CD8-positive, alpha-beta memory T cell (primary cell): ENCODE results near the gene HOOK1. TPM values are rescaled to one million over a fixed set of nuclear protein-coding genes. Genes with fewer than 3 reads are reported as not detected.
"Not testable (repeated sequence)": the region's sequence is repeated elsewhere in the genome, so short reads cannot be mapped to it uniquely, and the experiment has no call there.

Experiments
- CTCF ChIA-PET: fragments of 350-600 bp; sonication (Branson Sonifier 250); formaldehyde crosslinking; loops from one replicate; lab custom pipeline; 2021; ENCODE audit warnings: antibody characterized with exemption; lab: Charles Lee
- POLR2A ChIA-PET: fragments of 350-600 bp; sonication (Branson Sonifier 250); formaldehyde crosslinking; loops from one replicate; lab custom pipeline; 2021; ENCODE audit warnings: antibody characterized with exemption; lab: Charles Lee
- DNase-seq, 5 donors: peaks; one replicate each; pipeline versions ENCODE4 v3.0.0 to v3.0.0-alpha.2; 2020 to 2022; ENCODE audit warnings: mixed read lengths in 1 of 5
- H3K27ac ChIP-seq: one replicate; pipeline ENCODE4 v1.7.0; 2013; ENCODE audit warnings: low read depth, mild to moderate bottlenecking, low read length, moderate library complexity
- H3K27me3 ChIP-seq: 2 replicates; pipeline ENCODE4 v1.7.0; 2013; ENCODE audit warnings: low read length, mild to moderate bottlenecking; ENCODE audit not compliant: insufficient read depth, poor library complexity, severe bottlenecking
- H3K36me3 ChIP-seq: 2 replicates; pipeline ENCODE4 v1.7.0; 2013; ENCODE audit warnings: mild to moderate bottlenecking, low read length, moderate library complexity; ENCODE audit not compliant: insufficient read depth
- H3K4me1 ChIP-seq: 2 replicates; pipeline ENCODE4 v1.7.0; 2013; ENCODE audit warnings: mild to moderate bottlenecking, low read length, moderate library complexity; ENCODE audit not compliant: insufficient read depth
- H3K4me3 ChIP-seq: 2 replicates; pipeline ENCODE4 v1.7.0; 2013; ENCODE audit warnings: mild to moderate bottlenecking, low read length
- H3K9me3 ChIP-seq: 2 replicates; pipeline ENCODE4 v1.7.0; 2013; ENCODE audit warnings: mild to moderate bottlenecking, low read length
- H3K27ac Mint-ChIP-seq, 8 donors: one replicate each; pipeline ENCODE4 v1.8.0; 2020 to 2021; ENCODE audit warnings: mixed read lengths in 8 of 8, mild to moderate bottlenecking in 6 of 8, inconsistent platforms in 3 of 8, moderate library complexity in 3 of 8
- H3K27me3 Mint-ChIP-seq, 2 donors: one replicate each; pipeline ENCODE4 v1.8.0; 2020 to 2021; ENCODE audit warnings: mixed read lengths in 2 of 2, mild to moderate bottlenecking in 1 of 2, moderate library complexity in 1 of 2
- H3K36me3 Mint-ChIP-seq, 3 donors: one replicate each; pipeline ENCODE4 v1.8.0; 2020 to 2021; ENCODE audit warnings: mixed read lengths in 3 of 3, inconsistent platforms in 1 of 3, mild to moderate bottlenecking in 1 of 3
- H3K4me1 Mint-ChIP-seq, 3 donors: one replicate each; pipeline ENCODE4 v1.8.0; 2020 to 2021; ENCODE audit warnings: mixed read lengths in 3 of 3, inconsistent platforms in 1 of 3, mild to moderate bottlenecking in 1 of 3
- H3K4me3 Mint-ChIP-seq, 7 donors: one replicate each; pipeline ENCODE4 v1.8.0; 2020 to 2021; ENCODE audit warnings: mixed read lengths in 7 of 7, mild to moderate bottlenecking in 6 of 7, moderate library complexity in 4 of 7, inconsistent platforms in 2 of 7
- H3K9me3 Mint-ChIP-seq, 5 donors: one replicate each; pipeline ENCODE4 v1.8.0; 2020 to 2022; ENCODE audit warnings: mixed read lengths in 5 of 5, mild to moderate bottlenecking in 3 of 5, moderate library complexity in 2 of 5, inconsistent platforms in 1 of 5
- polyA plus RNA-seq: library from polyadenylated mRNA; unstranded; fragments of 300-500 nt; fragmentation: Illumina TruSeq; gene quantifications from one replicate; pipeline ENCODE4 v1.2.3, GENCODE V29; 2021
- total RNA-seq, 2 experiments: library from RNA; stranded (reverse); gene quantifications; one replicate each; pipeline ENCODE4 v1.2.3, GENCODE V29; 2021

The HOOK1 gene
- total and polyA plus RNA-seq, 3 experiments from 2014 or later: 4.4 to 5.2 (median 5.1) TPM

DNA sequence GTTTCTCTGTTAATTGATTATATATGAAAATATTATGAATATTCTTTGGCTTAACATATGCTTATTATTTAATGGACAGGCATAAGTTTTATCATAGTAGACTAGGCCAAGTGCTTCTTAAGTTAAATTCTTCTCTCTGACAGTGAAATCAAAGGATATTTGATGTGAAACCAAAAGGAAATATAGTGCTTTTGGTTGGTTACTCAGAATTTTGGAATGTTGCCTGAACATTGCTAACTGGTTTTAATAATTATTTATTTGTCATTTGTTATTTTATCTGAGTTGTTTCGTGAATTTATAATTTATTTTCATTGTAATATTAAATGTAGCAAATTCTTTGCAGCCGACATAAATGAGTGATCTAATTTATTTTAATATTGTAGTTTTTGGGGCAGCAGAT, 18.3 kb downstream of the HOOK1 start:
- ChIA-PET POLR2A (no interaction called here), CTCF (no interaction called here)
- H3K4me1 Mint-ChIP-seq: no peaks in the 10 kb centered on the region

DNA sequence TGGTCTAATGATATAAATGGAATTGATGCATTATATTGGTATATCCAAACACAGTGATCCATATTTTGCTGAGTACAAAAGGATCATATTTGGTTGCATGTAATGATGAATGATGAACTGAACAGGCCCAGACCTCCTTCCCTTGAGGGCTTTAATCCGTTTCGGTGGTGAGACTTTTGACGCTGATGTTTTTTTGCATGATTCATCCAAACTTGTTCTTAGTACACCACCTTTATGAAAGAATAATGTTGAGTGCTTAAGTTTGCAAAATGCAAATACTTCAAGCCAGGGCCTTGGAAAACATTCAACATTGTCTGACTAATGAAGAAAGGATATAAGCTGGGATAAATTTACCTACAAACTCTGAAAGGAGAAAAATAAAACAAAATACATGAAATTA, 19.2 kb downstream of the HOOK1 start:
- H3K27ac ChIP-seq: no peak overlapping the region
- CTCF ChIA-PET: no interaction called here
- DNase-seq: no peak
- POLR2A ChIA-PET: no interaction called here
- no peaks in the 10 kb centered on the region for H3K4me1 Mint-ChIP-seq
- H3K36me3 ChIP-seq: no peaks in the 10 kb centered on the region
- H3K4me3 Mint-ChIP-seq: no peak overlapping the region
- H3K9me3 Mint-ChIP-seq: peaks cover 0 to 4% (median 0%) of the 10 kb centered on the region in 5 donors
- no peaks in the 10 kb centered on the region for H3K27me3 Mint-ChIP-seq
- no peak overlapping the region for H3K4me3 ChIP-seq
- H3K36me3 Mint-ChIP-seq: peaks cover 16 to 36% (median 18%) of the 10 kb centered on the region in 3 donors
- no peaks in the 10 kb centered on the region for H3K9me3 ChIP-seq
- H3K27me3 ChIP-seq: no peaks in the 10 kb centered on the region
- H3K4me1 ChIP-seq: no peaks in the 10 kb centered on the region
- no peak overlapping the region for H3K27ac Mint-ChIP-seq

More for the DNA sequence above, 18.3 kb downstream of the HOOK1 start:
- Mint-ChIP-seq H3K4me3 (no peak overlapping the region), H3K27ac (no peak overlapping the region), H3K27me3 (no peaks in the 10 kb centered on the region), H3K9me3 (peaks cover 0 to 3% (median 0%) of the 10 kb centered on the region in 5 donors), H3K36me3 (peaks cover 8 to 32% (median 15%) of the 10 kb centered on the region in 3 donors)
- Histone ChIP-seq H3K27ac (no peak overlapping the region), H3K27me3 (no peaks in the 10 kb centered on the region), H3K9me3 (no peaks in the 10 kb centered on the region), H3K4me1 (no peaks in the 10 kb centered on the region), H3K36me3 (no peaks in the 10 kb centered on the region), H3K4me3 (no peak overlapping the region)
- no peak for DNase-seq

DNA sequence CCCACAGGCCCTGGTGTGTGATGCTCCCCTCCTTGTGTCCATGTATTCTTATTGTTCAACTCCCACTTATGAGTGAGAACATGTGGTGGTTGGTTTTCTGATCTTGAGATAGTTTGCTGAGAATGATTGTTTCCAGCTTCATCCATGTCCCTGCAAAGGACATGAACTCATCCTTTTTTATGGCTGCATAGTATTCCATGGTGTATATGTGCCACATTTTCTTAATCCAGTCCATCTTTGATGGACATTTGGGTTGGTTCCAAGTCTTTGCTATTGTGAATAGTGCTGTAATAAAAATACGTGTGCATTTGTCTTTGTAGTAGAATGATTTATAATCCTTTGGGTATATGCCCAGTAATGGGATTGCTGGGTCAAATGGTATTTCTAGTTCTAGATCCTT, 23.1 kb downstream of the HOOK1 start:
- H3K9me3 ChIP-seq, POLR2A ChIA-PET, H3K4me1 ChIP-seq, DNase-seq, H3K9me3 Mint-ChIP-seq, CTCF ChIA-PET, H3K4me1 Mint-ChIP-seq, H3K27me3 Mint-ChIP-seq, H3K27me3 ChIP-seq, H3K27ac Mint-ChIP-seq, H3K27ac ChIP-seq, H3K4me3 ChIP-seq, H3K4me3 Mint-ChIP-seq, H3K36me3 ChIP-seq: not testable (repeated sequence)
- H3K36me3 Mint-ChIP-seq: peaks cover 15 to 54% (median 28%) of the 10 kb centered on the region in 3 donors

DNA sequence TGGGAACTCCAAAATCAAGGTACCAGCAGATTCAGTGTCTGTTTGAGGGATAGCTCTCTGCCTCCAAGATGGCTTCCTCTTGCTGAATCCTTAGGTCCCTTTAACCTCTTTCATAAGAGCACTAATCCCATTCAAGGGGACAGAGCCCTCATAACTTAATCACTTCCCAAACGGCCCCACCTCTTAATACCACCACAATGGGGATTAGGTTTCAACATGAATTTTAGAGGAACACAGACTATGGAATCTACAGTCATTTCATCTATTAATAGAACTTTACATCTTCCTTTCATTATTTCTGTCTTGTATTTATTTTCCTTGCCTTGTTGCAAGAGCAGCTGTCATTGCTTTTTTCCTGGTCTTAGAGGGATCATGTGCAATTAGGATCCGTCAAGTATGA, 30.3 kb downstream of the HOOK1 start:
- no peak for DNase-seq
- Mint-ChIP-seq H3K4me1 (peaks cover 0 to 5% (median 0%) of the 10 kb centered on the region in 3 donors), H3K27ac (no peak overlapping the region), H3K4me3 (no peak overlapping the region), H3K27me3 (no peaks in the 10 kb centered on the region), H3K36me3 (peaks cover 16 to 56% (median 17%) of the 10 kb centered on the region in 3 donors), H3K9me3 (peaks cover 0 to 3% (median 0%) of the 10 kb centered on the region in 5 donors)
- no peaks in the 10 kb centered on the region for H3K4me1 ChIP-seq
- no peaks in the 10 kb centered on the region for H3K9me3 ChIP-seq
- ChIA-PET CTCF (no interaction called here), POLR2A (no interaction called here)
- no peak overlapping the region for H3K27ac ChIP-seq
- no peaks in the 10 kb centered on the region for H3K27me3 ChIP-seq
- H3K36me3 ChIP-seq: no peaks in the 10 kb centered on the region
- no peak overlapping the region for H3K4me3 ChIP-seq

DNA sequence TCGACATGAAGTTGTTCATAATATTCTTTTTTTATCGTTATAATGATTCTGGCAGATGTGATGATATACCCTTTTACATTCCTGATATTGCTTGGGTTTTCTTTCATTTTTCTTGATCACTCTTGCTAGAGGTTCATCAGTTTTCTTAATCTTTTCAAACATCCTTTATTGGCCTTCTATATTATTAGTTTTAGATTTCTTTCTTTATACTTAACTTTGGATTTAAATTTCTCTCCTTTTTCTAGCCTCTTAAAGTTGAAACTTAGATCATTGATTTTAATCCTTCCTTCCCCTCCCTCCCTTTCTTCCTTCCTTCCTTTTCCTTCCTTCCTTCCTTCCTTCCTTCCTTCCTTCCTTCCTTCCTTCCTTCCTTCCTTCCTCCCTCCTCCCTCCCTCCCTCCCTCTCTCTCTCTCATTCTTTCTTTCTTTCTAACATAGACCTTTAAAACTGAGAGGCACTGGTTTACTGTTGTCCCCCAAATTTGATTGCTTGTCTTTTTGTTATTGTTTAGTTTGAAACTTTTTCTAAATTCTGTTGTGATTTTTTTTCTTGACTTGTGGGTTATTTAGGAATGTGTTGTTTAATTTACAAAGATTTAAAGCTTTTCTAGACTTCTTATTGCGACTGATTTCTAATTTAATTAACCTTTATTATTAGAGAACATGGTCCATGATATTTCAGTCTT, 31.6 kb downstream of the HOOK1 start:
- no peak for DNase-seq
- H3K27me3 ChIP-seq: no peaks in the 10 kb centered on the region
- Mint-ChIP-seq H3K27ac (no peak overlapping the region), H3K4me1 (peaks cover 0 to 5% (median 0%) of the 10 kb centered on the region in 3 donors), H3K36me3 (peaks cover 12 to 52% (median 13%) of the 10 kb centered on the region in 3 donors), H3K4me3 (no peak overlapping the region), H3K27me3 (no peaks in the 10 kb centered on the region), H3K9me3 (peaks cover 0 to 3% (median 0%) of the 10 kb centered on the region in 5 donors)
- ChIA-PET CTCF (no interaction called here), POLR2A (no interaction called here)
- no peak overlapping the region for H3K4me3 ChIP-seq
- H3K9me3 ChIP-seq: no peaks in the 10 kb centered on the region
- no peak overlapping the region for H3K27ac ChIP-seq
- H3K36me3 ChIP-seq: no peaks in the 10 kb centered on the region
- no peaks in the 10 kb centered on the region for H3K4me1 ChIP-seq

DNA sequence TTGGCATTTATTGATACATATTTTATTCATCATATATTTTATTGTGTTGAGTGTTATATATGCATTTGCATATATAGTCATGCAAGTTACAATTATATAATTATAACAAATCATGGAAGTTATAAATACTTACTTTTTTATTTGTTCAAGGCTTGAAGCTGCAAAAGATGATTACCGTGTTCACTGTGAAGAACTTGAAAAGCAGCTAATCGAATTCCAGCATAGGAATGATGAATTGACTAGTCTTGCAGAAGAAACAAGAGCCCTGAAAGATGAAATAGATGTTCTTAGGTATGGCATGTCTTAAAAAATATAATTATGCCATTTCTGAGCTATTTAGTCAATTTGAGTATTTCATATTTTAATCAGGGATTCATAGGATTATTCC, 32.1 kb downstream of the HOOK1 start:
- H3K36me3 Mint-ChIP-seq: peaks cover 12 to 46% (median 13%) of the 10 kb centered on the region in 3 donors
- no peak overlapping the region for H3K27ac Mint-ChIP-seq
- H3K4me1 ChIP-seq: no peaks in the 10 kb centered on the region
- CTCF ChIA-PET: no interaction called here
- POLR2A ChIA-PET: no interaction called here
- DNase-seq: no peak
- no peaks in the 10 kb centered on the region for H3K36me3 ChIP-seq
- H3K9me3 Mint-ChIP-seq: peaks cover 0 to 3% (median 0%) of the 10 kb centered on the region in 5 donors
- no peak overlapping the region for H3K27ac ChIP-seq
- peaks cover 0 to 5% (median 0%) of the 10 kb centered on the region in 3 donors for H3K4me1 Mint-ChIP-seq
- H3K4me3 Mint-ChIP-seq: no peak overlapping the region
- H3K9me3 ChIP-seq: no peaks in the 10 kb centered on the region
- H3K27me3 Mint-ChIP-seq: no peaks in the 10 kb centered on the region
- H3K4me3 ChIP-seq: no peak overlapping the region
- H3K27me3 ChIP-seq: no peaks in the 10 kb centered on the region

DNA sequence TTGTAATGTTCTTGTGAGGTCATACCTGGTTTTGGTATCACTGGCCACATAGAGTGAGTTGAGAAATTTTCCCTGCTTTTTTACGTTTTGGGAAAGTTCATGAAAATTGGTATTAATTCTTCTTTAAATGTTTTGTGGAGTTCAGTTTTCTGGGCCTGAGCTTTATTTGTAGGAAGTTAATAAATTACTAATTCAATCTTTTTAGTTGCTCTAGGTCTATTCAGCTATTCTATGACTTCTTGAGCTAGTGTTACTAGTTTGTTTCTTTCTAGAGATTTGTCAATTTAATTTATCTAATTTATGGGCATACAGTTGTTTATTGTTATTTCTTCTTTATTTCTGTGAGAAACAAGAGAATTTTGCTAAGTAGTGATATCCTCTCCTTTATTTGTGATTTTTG, 37.4 kb downstream of the HOOK1 start:
- H3K4me1 ChIP-seq: no peaks in the 10 kb centered on the region
- ChIA-PET POLR2A (no interaction called here), CTCF (no interaction called here)
- H3K36me3 Mint-ChIP-seq: peaks cover 16 to 36% (median 27%) of the 10 kb centered on the region in 3 donors
- no peak overlapping the region for H3K4me3 Mint-ChIP-seq
- no peaks in the 10 kb centered on the region for H3K27me3 ChIP-seq
- no peaks in the 10 kb centered on the region for H3K4me1 Mint-ChIP-seq
- H3K9me3 ChIP-seq: no peaks in the 10 kb centered on the region
- DNase-seq: no peak
- H3K27ac ChIP-seq: no peak overlapping the region
- peaks cover 0 to 3% (median 3%) of the 10 kb centered on the region in 5 donors for H3K9me3 Mint-ChIP-seq
- H3K4me3 ChIP-seq: no peak overlapping the region
- H3K27ac Mint-ChIP-seq: no peak overlapping the region
- H3K27me3 Mint-ChIP-seq: no peaks in the 10 kb centered on the region
- no peaks in the 10 kb centered on the region for H3K36me3 ChIP-seq

DNA sequence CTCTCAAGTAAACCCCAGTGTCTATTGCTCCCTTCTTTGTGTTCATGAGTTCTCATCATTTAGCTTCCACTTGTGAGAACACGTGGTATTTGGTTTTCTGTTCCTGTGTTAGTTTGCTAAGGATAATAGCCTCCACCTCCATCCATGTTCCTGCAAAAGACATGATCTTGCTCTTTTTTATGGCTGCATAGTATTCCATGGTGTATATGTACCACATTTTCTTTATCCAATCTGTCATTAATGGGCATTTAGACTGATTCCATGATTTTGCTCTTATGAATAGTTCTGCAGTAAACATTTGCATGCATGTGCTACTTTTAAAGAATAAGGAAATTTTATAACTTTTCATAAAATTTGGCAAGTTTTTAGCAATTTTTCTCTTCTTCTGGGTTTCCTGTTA, 40.5 kb downstream of the HOOK1 start:
- H3K4me1 Mint-ChIP-seq, H3K27me3 ChIP-seq, H3K4me3 ChIP-seq, H3K27me3 Mint-ChIP-seq, CTCF ChIA-PET, H3K4me1 ChIP-seq, H3K9me3 ChIP-seq, H3K36me3 ChIP-seq, H3K4me3 Mint-ChIP-seq, H3K27ac Mint-ChIP-seq, POLR2A ChIA-PET, H3K27ac ChIP-seq, H3K9me3 Mint-ChIP-seq, DNase-seq: not testable (repeated sequence)
- peaks cover 13 to 30% (median 29%) of the 10 kb centered on the region in 3 donors for H3K36me3 Mint-ChIP-seq
